Activated CD4-positive, alpha-beta T cell treated with anti-CD3 and anti-CD28 coated beads, Interleukin-2, Interleukin-6, amounts not matched to agents 100 ng/mL and 50 ng/mL, durations not matched to agents 16 hours and 8 hours (primary cell): ENCODE measurements around the gene GATAD2A.
A peak's percentile ranks its signal among the peaks of the same experiment; 100 is the strongest.

Experiments used
- DNase-seq: peaks from one replicate; pipeline ENCODE4 v3.0.0-alpha.2; 2020

GATAD2A gene

DNA sequence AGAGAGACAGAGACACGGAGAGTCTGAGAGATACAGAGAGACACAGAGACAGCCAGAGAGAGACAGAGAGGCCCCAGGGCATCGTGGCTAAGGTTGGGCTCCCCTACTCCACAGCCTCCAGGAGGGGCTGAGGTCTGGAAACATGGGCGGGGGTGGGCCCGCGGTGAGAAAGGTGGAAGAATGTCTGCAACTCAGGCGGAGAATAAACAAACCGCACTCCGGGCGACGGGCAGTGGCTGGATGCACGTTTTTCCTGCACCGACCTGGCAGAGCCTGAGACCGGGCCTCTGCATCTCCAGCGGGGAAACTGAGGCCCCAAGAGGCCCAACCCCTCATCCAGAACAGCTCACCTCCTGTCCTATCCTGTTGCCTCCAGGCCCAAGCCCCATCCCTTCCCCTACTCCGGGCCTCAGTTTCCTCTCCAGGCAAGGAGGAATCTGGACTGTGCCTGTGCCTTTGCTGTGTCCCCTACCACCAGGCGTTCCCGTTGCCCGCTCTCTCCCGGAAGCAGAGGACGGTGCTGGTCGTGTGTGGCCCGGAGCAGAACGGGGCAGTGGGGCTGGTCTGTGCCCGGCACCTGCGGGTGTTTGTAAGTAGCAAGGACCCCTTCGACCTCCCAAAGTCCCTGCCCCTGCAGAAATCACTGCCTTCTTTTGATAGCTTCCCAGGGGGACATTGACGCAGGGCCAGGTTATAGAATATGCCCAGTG is 129.2 kb downstream of the GATAD2A start:
- no peak for DNase-seq

- DNase-seq = no peak
Measured at GRCh38 chr19:19535311-19536191, 130.1 kb downstream of the GATAD2A start.

DNA sequence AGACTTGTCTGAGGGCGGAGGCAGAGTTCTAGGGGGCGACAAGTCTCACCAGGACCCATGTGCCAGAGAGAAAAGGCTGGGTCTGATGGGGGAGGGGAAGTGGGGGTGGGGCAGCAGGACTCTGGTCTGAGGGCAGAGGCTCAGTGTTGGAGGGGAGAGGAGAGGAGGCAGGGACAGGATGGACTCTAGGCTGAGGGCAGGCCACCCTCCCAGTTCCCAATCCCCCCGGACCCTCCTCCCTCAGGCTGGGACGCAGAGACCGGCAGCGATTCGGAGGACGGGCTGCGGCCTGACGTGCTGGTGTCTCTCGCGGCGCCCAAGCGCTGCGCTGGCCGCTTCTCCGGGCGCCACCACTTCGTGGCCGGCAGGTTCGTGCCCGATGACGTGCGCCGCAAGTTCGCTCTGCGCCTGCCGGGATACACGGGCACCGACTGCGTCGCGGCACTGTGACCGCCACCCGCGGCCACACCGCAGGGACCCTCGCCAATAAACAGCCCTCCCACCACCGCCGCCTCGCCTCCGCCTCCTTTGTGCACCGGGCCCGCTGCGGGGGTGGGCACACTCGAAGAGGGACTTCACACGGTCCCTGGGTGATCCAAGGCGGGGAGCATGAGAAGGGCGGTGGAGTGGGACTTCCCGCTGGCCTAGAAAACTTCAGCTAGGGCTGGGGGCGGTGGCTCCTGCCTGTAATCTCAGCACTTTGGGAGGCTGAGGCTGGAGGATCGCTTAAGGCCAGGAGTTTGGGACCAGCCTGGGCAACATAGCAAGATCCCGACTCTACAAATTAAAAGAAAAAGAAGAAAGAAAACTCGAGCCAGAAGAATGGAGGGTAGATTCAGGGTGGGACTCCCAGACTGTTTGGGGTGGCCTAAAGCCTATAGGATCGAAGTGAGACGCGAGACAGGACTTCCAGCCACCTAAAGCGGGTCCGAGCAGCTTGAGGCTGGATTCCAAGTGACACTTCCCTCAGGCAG is 131.9 kb downstream of the GATAD2A start:
- no peak for DNase-seq

GRCh38 chr19:19538061-19538784 is 132.7 kb downstream of the GATAD2A start, which contains the start of gene CILP2:
CILP2 (plus strand) TSS chr19:19538265; CDS start chr19:19538350, 85 bp downstream.
- peak; percentile 24 for DNase-seq

- no peak for DNase-seq
Measured at GRCh38 chr19:19538785-19539166, 133.3 kb downstream of the GATAD2A start.

GRCh38 chr19:19539698-19540063 is 134.2 kb downstream of the GATAD2A start:
- no peak for DNase-seq

GRCh38 chr19:19540064-19540714 is 134.7 kb downstream of the GATAD2A start:
- peak; percentile 82 for DNase-seq

- peak; percentile 74 for DNase-seq
Measured at GRCh38 chr19:19540715-19541515, 135.4 kb downstream of the GATAD2A start.

- no peak for DNase-seq
Measured at GRCh38 chr19:19541616-19542015, 136.1 kb downstream of the GATAD2A start.

- DNase-seq = no peak
Measured at GRCh38 chr19:19542507-19542906, 137.0 kb downstream of the GATAD2A start.

DNA sequence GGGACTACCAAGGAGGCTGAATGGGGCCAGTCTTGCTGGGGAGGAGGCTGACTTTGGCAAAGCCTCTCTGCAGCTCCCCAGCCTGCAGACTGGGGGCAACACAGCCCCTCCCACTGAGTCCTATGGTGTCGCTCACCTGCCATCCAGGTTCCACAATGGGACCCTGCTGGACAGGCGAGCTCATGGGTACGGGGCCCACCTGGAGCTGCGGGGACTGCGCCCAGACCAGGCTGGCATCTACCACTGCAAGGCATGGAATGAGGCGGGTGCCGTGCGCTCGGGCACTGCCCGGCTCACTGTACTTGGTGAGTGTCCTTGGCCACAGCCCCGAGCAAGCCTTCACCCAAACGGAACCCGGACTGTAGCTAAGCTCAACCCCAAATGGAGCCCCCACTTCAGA is 137.6 kb downstream of the GATAD2A start:
- no peak for DNase-seq

GRCh38 chr19:19543640-19544039 is 138.2 kb downstream of the GATAD2A start:
- DNase-seq = no peak

- DNase-seq = no peak
Measured at GRCh38 chr19:19544257-19544953, 138.9 kb downstream of the GATAD2A start.

DNA sequence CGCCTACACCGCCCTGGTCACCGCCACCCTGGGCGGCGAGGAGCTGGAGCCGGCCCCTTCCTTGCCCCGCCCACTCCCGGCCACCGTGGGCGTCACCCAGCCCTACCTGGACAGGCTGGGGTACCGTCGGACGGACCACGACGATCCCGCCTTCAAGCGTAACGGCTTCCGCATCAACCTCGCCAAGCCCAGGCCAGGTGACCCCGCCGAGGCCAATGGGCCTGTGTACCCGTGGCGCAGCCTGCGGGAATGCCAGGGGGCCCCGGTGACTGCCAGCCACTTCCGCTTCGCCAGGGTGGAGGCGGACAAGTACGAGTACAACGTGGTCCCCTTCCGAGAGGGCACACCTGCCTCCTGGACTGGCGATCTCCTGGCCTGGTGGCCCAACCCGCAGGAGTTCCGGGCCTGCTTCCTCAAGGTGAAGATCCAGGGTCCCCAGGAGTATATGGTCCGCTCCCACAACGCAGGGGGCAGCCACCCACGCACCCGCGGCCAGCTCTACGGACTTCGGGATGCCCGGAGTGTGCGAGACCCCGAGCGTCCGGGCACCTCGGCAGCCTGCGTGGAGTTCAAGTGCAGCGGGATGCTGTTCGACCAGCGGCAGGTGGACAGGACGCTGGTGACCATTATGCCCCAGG is 139.6 kb downstream of the GATAD2A start:
- DNase-seq = no peak

DNA sequence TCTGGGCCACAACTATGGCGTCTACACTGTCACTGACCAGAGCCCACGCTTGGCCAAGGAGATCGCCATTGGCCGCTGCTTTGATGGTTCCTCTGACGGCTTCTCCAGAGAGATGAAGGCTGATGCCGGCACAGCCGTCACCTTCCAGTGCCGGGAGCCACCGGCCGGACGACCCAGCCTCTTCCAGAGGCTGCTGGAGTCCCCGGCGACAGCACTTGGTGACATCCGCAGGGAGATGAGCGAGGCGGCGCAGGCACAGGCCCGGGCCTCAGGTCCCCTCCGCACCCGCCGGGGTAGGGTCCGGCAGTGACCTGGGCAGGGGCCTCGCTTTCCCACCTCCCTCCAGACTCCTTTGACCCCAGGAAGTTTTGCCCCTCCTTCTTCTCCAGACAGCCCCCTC is 140.2 kb downstream of the GATAD2A start:
- DNase-seq = no peak

DNA sequence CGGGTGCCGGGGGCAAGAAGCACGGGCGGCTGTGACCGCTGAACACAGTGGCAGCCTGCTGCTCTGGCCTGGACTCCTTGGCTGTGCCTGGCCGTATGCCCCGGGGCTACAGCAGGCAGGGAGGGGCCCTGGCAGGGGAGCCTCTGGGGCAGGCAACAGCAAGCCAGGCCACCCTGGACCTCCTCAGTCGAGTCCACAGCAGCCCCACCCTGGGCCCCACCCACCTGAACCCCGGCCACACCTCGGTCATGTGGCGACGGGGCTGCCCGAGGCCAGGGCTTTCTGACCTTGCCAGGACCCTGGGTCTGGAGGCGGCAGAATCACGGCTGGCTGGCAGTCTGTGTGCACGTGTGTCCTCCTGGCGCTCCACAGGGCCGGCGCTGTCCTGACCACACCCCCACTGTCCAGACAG is 141.3 kb downstream of the GATAD2A start:
- no peak for DNase-seq

DNA sequence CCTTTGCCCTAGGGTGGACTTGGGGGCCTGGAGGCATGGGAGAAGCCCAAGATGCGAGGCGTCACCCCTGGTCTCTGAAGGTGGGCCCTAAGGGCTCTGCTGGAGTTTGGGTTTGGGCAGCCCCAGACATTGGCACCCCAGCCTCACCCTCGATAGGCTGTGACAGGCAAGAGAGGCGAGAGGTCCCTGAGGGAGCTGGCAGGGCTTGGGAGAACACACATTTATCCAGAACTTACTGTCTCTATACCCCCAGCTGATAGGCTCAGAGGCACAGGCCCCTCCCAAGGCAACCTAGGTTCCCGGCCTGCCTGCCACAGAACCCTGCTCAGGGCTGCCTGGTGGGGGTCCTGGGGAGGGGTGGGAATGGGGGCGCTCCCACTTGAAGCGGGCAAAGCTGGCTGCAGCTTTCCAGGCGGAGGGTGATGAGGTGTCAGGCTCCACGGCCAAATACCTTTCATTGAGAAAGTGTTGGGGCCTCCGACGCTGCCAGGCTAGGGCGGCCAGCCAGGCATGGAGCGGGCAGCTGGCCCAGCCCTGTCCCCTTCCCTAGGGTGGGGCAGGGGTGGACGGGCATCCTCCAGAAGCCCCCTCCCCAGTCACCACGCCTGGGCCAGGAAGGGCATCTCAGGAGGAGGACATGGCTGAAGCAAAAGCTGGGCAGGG is 142.3 kb downstream of the GATAD2A start:
- no peak for DNase-seq

DNA sequence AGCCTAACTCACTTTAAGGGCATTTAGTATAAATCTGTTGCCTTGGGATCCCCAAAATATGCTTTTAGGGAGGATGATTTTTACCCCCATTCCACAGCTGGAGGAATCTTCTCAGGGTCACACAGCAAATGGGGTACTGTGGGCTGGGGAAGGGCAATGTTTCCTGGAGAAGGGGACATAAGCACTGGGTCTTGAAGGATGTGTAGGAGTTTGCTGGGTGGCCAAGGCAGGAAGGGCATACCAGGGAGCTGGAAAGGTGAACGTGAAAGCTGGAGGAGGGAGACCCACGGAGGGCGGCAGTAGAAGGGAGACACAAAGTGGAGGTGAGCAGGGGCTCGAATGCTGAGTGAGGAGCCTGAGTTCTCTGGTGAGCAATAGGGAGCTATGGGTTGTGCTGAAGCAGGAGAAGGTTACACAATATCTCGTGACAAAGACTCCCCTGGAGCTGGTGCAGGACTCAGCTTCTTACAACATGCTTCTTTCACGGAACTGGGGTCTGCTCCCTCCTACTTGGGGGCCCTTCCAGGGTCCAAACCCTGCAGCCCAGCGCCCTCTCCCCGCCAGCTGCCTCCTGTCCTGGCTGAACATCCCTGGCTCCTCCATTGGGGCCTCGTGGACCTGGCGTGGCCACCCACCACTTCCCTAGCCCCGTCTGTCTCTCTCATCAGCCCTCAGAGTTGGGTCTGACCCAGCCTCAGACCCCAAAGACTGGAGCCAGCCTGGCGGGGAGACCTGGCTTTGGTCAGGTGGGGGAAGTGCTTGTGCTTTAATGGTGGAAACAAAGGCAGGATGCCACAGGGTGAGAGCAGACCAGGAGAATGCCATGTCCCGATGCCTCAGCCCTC is 143.7 kb downstream of the GATAD2A start:
- no peak for DNase-seq
